ENCODE measurements around the gene SPOCK2.

SPOCK2 gene

GRCh38 chr10:72024596-72024995 is 63.8 kb downstream of the SPOCK2 start:
- H3K9me3 ChIP-seq (ENCODE audit: control insufficient read depth in 2 of 2, low read length in 2 of 2), result no peaks in the 10 kb centered on the region

GRCh38 chr10:72022228-72022627 is 66.1 kb downstream of the SPOCK2 start:
- H3K4me1 ChIP-seq (ENCODE audit: control insufficient read depth in 2 of 2, insufficient read depth in 2 of 2, low read length in 2 of 2), result peaks cover under 1 to 16% of the 10 kb centered on the region in 2 donors

More at GRCh38 chr10:72024596-72024995, 63.8 kb downstream of the SPOCK2 start:
- no peak overlapping the region for H3K4me3 ChIP-seq (ENCODE audit: low read length in 2 of 2)
- H3K27ac ChIP-seq (ENCODE audit: low read depth in 2 of 2, low read length in 2 of 2), result no peak overlapping the region
- no peaks in the 10 kb centered on the region for H3K36me3 ChIP-seq (ENCODE audit: control insufficient read depth in 2 of 2, insufficient read depth in 2 of 2, low read length in 2 of 2)
- H3K27me3 ChIP-seq (ENCODE audit: control insufficient read depth in 2 of 2, insufficient read depth in 2 of 2, low read length in 2 of 2), result no peaks in the 10 kb centered on the region
- peaks cover 5 to 32% of the 10 kb centered on the region in 2 donors for H3K4me1 ChIP-seq (ENCODE audit: control insufficient read depth in 2 of 2, insufficient read depth in 2 of 2, low read length in 2 of 2)
- no peak overlapping the region for H3K9ac ChIP-seq (ENCODE audit: low read depth in 1 of 2, low read length in 2 of 2)

GRCh38 chr10:72020914-72021809 is 67.2 kb downstream of the SPOCK2 start:
- H3K4me1 ChIP-seq (ENCODE audit: control insufficient read depth in 2 of 2, insufficient read depth in 2 of 2, low read length in 2 of 2), result peaks cover 3 to 11% of the 10 kb centered on the region in 2 donors
- no peaks in the 10 kb centered on the region for H3K27me3 ChIP-seq (ENCODE audit: control insufficient read depth in 2 of 2, insufficient read depth in 2 of 2, low read length in 2 of 2)
- H3K4me3 ChIP-seq (ENCODE audit: low read length in 2 of 2), result no peak overlapping the region
- H3K9me3 ChIP-seq (ENCODE audit: control insufficient read depth in 2 of 2, low read length in 2 of 2), result no peaks in the 10 kb centered on the region
- H3K9ac ChIP-seq (ENCODE audit: low read depth in 1 of 2, low read length in 2 of 2), result no peak overlapping the region
- no peaks in the 10 kb centered on the region for H3K36me3 ChIP-seq (ENCODE audit: control insufficient read depth in 2 of 2, insufficient read depth in 2 of 2, low read length in 2 of 2)
- no peak overlapping the region for H3K27ac ChIP-seq (ENCODE audit: low read depth in 2 of 2, low read length in 2 of 2)

More at GRCh38 chr10:72022228-72022627, 66.1 kb downstream of the SPOCK2 start:
- Histone ChIP-seq H3K27ac (ENCODE audit: low read depth in 2 of 2, low read length in 2 of 2) (no peak overlapping the region), H3K9me3 (ENCODE audit: control insufficient read depth in 2 of 2, low read length in 2 of 2) (no peaks in the 10 kb centered on the region), H3K27me3 (ENCODE audit: control insufficient read depth in 2 of 2, insufficient read depth in 2 of 2, low read length in 2 of 2) (no peaks in the 10 kb centered on the region), H3K9ac (ENCODE audit: low read depth in 1 of 2, low read length in 2 of 2) (no peak overlapping the region), H3K4me3 (ENCODE audit: low read length in 2 of 2) (no peak overlapping the region), H3K36me3 (ENCODE audit: control insufficient read depth in 2 of 2, insufficient read depth in 2 of 2, low read length in 2 of 2) (no peaks in the 10 kb centered on the region)

- Histone ChIP-seq H3K9me3 (ENCODE audit: control insufficient read depth in 2 of 2, low read length in 2 of 2) (no peaks in the 10 kb centered on the region), H3K36me3 (ENCODE audit: control insufficient read depth in 2 of 2, insufficient read depth in 2 of 2, low read length in 2 of 2) (no peaks in the 10 kb centered on the region), H3K9ac (ENCODE audit: low read depth in 1 of 2, low read length in 2 of 2) (no peak overlapping the region), H3K27ac (ENCODE audit: low read depth in 2 of 2, low read length in 2 of 2) (no peak overlapping the region), H3K4me1 (ENCODE audit: control insufficient read depth in 2 of 2, insufficient read depth in 2 of 2, low read length in 2 of 2) (peaks cover 3 to 14% of the 10 kb centered on the region in 2 donors), H3K27me3 (ENCODE audit: control insufficient read depth in 2 of 2, insufficient read depth in 2 of 2, low read length in 2 of 2) (no peaks in the 10 kb centered on the region), H3K4me3 (ENCODE audit: low read length in 2 of 2) (no peak overlapping the region)
Measured at GRCh38 chr10:72019085-72019876, 69.1 kb downstream of the SPOCK2 start.

- Histone ChIP-seq H3K4me1 (ENCODE audit: control insufficient read depth in 2 of 2, insufficient read depth in 2 of 2, low read length in 2 of 2) (peaks cover 3 to 14% of the 10 kb centered on the region in 2 donors), H3K9ac (ENCODE audit: low read depth in 1 of 2, low read length in 2 of 2) (no peak overlapping the region)
Measured at GRCh38 chr10:72016608-72017300, 71.6 kb downstream of the SPOCK2 start.

GRCh38 chr10:72015841-72016240 is 72.5 kb downstream of the SPOCK2 start:
- peaks cover 3 to 14% of the 10 kb centered on the region in 2 donors for H3K4me1 ChIP-seq (ENCODE audit: control insufficient read depth in 2 of 2, insufficient read depth in 2 of 2, low read length in 2 of 2)

More at GRCh38 chr10:72016608-72017300, 71.6 kb downstream of the SPOCK2 start:
- Histone ChIP-seq H3K27ac (ENCODE audit: low read depth in 2 of 2, low read length in 2 of 2) (peak overlapping the region; percentile 46 to 75), H3K27me3 (ENCODE audit: control insufficient read depth in 2 of 2, insufficient read depth in 2 of 2, low read length in 2 of 2) (no peaks in the 10 kb centered on the region), H3K9me3 (ENCODE audit: control insufficient read depth in 2 of 2, low read length in 2 of 2) (no peaks in the 10 kb centered on the region), H3K36me3 (ENCODE audit: control insufficient read depth in 2 of 2, insufficient read depth in 2 of 2, low read length in 2 of 2) (no peaks in the 10 kb centered on the region), H3K4me3 (ENCODE audit: low read length in 2 of 2) (no peak overlapping the region)

GRCh38 chr10:72014785-72015480 is 73.4 kb downstream of the SPOCK2 start:
- H3K27me3 ChIP-seq (ENCODE audit: control insufficient read depth in 2 of 2, insufficient read depth in 2 of 2, low read length in 2 of 2), result no peaks in the 10 kb centered on the region
- peaks cover 7 to 17% of the 10 kb centered on the region in 2 donors for H3K4me1 ChIP-seq (ENCODE audit: control insufficient read depth in 2 of 2, insufficient read depth in 2 of 2, low read length in 2 of 2)
- no peak overlapping the region for H3K9ac ChIP-seq (ENCODE audit: low read depth in 1 of 2, low read length in 2 of 2)
- no peak overlapping the region for H3K27ac ChIP-seq (ENCODE audit: low read depth in 2 of 2, low read length in 2 of 2)
- H3K36me3 ChIP-seq (ENCODE audit: control insufficient read depth in 2 of 2, insufficient read depth in 2 of 2, low read length in 2 of 2), result no peaks in the 10 kb centered on the region
- no peaks in the 10 kb centered on the region for H3K9me3 ChIP-seq (ENCODE audit: control insufficient read depth in 2 of 2, low read length in 2 of 2)
- no peak overlapping the region for H3K4me3 ChIP-seq (ENCODE audit: low read length in 2 of 2)

More at GRCh38 chr10:72015841-72016240, 72.5 kb downstream of the SPOCK2 start:
- Histone ChIP-seq H3K27me3 (ENCODE audit: control insufficient read depth in 2 of 2, insufficient read depth in 2 of 2, low read length in 2 of 2) (no peaks in the 10 kb centered on the region), H3K36me3 (ENCODE audit: control insufficient read depth in 2 of 2, insufficient read depth in 2 of 2, low read length in 2 of 2) (no peaks in the 10 kb centered on the region), H3K9ac (ENCODE audit: low read depth in 1 of 2, low read length in 2 of 2) (no peak overlapping the region), H3K9me3 (ENCODE audit: control insufficient read depth in 2 of 2, low read length in 2 of 2) (no peaks in the 10 kb centered on the region), H3K4me3 (ENCODE audit: low read length in 2 of 2) (no peak overlapping the region), H3K27ac (ENCODE audit: low read depth in 2 of 2, low read length in 2 of 2) (peak overlapping the region; percentile 46 to 75)

GRCh38 chr10:72014197-72014596 is 74.2 kb downstream of the SPOCK2 start:
- no peak overlapping the region for H3K9ac ChIP-seq (ENCODE audit: low read depth in 1 of 2, low read length in 2 of 2)
- peaks cover 10 to 24% of the 10 kb centered on the region in 2 donors for H3K4me1 ChIP-seq (ENCODE audit: control insufficient read depth in 2 of 2, insufficient read depth in 2 of 2, low read length in 2 of 2)
- H3K9me3 ChIP-seq (ENCODE audit: control insufficient read depth in 2 of 2, low read length in 2 of 2), result no peaks in the 10 kb centered on the region
- H3K4me3 ChIP-seq (ENCODE audit: low read length in 2 of 2), result no peak overlapping the region
- H3K27ac ChIP-seq (ENCODE audit: low read depth in 2 of 2, low read length in 2 of 2), result no peak overlapping the region
- H3K36me3 ChIP-seq (ENCODE audit: control insufficient read depth in 2 of 2, insufficient read depth in 2 of 2, low read length in 2 of 2), result no peaks in the 10 kb centered on the region
- H3K27me3 ChIP-seq (ENCODE audit: control insufficient read depth in 2 of 2, insufficient read depth in 2 of 2, low read length in 2 of 2), result no peaks in the 10 kb centered on the region

- no peak overlapping the region for H3K9ac ChIP-seq (ENCODE audit: low read depth in 1 of 2, low read length in 2 of 2)
- H3K9me3 ChIP-seq (ENCODE audit: control insufficient read depth in 2 of 2, low read length in 2 of 2), result no peaks in the 10 kb centered on the region
- H3K27me3 ChIP-seq (ENCODE audit: control insufficient read depth in 2 of 2, insufficient read depth in 2 of 2, low read length in 2 of 2), result no peaks in the 10 kb centered on the region
- no peak overlapping the region for H3K27ac ChIP-seq (ENCODE audit: low read depth in 2 of 2, low read length in 2 of 2)
- peaks cover 13 to 28% of the 10 kb centered on the region in 2 donors for H3K4me1 ChIP-seq (ENCODE audit: control insufficient read depth in 2 of 2, insufficient read depth in 2 of 2, low read length in 2 of 2)
- H3K4me3 ChIP-seq (ENCODE audit: low read length in 2 of 2), result no peak overlapping the region
- no peaks in the 10 kb centered on the region for H3K36me3 ChIP-seq (ENCODE audit: control insufficient read depth in 2 of 2, insufficient read depth in 2 of 2, low read length in 2 of 2)
Measured at GRCh38 chr10:72013202-72013945, 75.0 kb downstream of the SPOCK2 start.

All from mucosa of rectum (tissue), 2 donors.